HG03108 (cell line): ENCODE data around the gene AHCTF1.
"Not testable (repeated sequence)": the region's sequence is repeated elsewhere in the genome, so short reads cannot be mapped to it uniquely, and the experiment has no call there.

ENCODE experiments used
- ATAC-seq: cut with Tn5 transposase; IDR thresholded peaks from one replicate; pipeline ENCODE4 v1.9.1; 2021; ENCODE audit warnings: moderate library complexity; ENCODE audit not compliant: unreplicated experiment

Gene AHCTF1

GRCh38 chr1:246919902-246920301, 11.8 kb downstream of the AHCTF1 start:
- no peak for ATAC-seq

- not testable (repeated sequence) for ATAC-seq
Measured at GRCh38 chr1:246916026-246916923, 15.5 kb downstream of the AHCTF1 start.

- ATAC-seq = no peak
Measured at GRCh38 chr1:246907472-246907871, 24.3 kb downstream of the AHCTF1 start.

DNA sequence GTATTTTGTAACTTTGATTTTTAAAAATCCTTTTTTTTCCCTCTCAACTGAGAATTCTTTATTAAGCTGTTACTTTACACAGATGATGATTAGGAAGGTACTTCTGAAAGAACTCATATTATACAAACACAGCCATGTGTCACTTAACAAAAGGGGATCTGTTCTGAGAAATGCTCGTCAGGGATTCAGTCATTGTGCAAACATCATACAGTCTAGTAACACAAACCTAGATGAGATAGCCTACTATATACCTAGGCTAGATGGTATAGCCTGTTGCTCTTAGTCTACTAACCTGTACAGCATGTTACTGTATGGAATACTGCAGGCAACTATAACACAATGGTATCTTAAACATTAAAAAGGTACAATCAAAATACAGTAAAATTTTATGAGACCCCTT, 24.9 kb downstream of the AHCTF1 start:
- no peak for ATAC-seq

DNA sequence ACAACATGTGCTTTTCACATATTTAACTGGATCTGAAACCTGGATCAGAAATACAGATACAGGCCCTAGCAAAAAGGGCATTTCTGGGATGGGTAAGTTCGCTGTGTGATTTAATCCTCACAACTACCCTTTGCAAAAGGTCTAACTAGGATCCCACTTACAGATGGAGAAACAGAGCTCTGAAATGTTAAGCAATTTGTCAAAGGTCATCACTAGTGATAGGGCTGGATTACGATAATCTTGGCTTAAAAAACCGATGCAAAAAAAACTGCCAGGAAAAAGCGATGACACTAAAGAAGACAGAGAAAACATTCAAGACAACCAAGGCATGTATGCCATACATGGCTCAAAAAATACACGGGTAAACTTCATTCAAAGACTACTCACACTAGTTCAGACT, 29.9 kb downstream of the AHCTF1 start:
- ATAC-seq = no peak

DNA sequence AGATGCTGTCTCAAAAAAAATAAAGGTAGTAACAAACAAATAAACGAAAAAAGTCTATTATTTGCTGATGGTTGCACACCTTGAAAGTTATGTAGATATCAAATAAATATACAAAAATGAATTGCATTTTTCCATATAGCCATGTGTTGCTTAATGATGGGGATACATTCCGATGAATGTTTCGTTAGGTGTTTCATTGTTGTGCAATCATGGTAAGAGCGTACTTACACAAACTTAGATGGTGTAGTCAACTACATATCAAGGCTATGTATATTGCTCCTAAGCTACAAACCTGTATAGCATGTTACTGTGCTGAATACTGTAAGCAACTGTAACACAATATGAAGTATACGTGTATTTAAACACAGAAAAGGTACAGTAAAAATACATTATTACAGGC, 34.4 kb downstream of the AHCTF1 start:
- no peak for ATAC-seq

GRCh38 chr1:246893191-246893939, 38.4 kb downstream of the AHCTF1 start:
- no peak for ATAC-seq

DNA sequence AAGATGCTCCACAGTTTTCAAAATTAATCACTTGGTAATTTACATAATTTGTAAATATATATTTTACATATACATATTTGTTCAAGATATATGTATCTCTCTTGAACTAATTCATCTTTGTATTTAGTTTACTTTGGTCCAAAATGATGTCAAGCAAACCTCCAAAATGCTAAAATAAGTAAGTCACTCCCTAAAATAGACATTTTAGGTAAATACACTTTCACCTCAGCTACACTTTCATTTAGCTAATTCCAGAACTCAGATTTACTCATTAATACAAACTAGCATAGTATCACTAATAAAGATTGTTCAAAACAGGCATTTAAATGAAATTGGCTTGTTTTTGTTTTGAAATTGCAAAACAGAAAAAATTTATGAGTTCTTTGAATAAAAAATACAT, 40.6 kb downstream of the AHCTF1 start:
- ATAC-seq = no peak

- ATAC-seq = no peak
Measured at GRCh38 chr1:246888522-246888921, 43.2 kb downstream of the AHCTF1 start.

GRCh38 chr1:246885389-246885788, 46.4 kb downstream of the AHCTF1 start:
- not testable (repeated sequence) for ATAC-seq

- ATAC-seq = no peak
Measured at GRCh38 chr1:246878551-246878950, 53.2 kb downstream of the AHCTF1 start.

DNA sequence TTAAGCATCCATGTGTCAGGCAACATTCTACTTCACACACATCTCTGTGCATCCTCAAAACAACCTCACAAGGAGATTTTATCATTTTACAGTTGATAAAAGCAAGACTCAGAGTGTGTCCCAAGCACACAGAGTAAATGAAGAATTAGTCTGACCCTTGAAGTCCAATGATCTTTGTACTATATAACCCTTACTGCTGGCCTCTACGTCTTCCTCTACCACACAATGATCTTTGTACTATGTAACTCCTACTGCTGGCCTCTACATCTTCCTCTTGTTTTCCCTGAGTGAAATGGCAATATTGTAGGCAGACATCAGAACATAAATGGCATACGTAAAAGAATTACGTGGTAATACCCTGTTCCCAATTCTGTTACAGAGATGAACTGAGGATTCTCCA, 55.3 kb downstream of the AHCTF1 start:
- ATAC-seq = no peak

DNA sequence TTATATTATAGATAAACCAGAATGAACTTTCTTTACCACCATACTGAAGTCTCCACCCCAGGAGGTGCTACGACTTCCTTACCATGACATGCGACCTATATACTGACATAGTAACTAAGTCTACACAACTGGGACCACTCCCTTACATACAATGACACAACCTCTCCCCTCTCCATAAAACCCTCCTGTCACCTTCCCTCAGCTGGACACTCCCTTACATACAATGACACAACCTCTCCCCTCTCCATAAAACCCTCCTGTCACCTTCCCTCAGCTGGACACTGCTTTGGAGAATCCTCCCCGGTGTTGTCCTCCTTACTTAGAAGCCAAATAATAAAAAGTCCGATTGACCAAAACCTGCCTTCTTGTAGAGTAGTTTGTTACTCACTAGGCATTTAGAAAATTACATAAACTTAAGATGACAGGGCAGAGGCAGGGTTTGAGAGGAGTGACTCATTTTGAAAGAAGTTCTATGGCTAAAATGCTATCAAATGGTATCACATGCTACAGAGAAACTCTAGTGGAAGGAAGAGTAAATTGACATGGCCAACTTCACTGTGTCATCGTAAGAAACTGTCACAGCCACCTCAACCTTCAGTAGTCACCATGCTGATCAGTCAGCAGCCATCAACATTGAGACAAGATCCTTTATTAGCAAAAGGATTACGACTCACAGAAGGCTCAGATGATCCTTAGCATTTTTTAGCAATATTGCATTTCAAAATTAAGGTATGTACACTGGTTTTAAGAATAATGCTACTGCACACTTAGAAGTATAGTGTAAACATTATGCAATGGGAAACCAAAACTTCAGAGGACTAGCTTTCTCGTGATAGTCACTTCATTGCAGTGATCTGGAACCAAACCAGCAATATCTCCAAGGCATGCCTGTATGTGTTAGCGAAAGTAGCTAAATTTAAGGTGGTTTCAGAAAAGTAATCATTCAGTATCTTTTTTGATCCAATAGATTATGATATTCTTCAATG, 56.4 kb downstream of the AHCTF1 start:
- ATAC-seq = no peak

GRCh38 chr1:246865921-246866320, 65.8 kb downstream of the AHCTF1 start:
- ATAC-seq = no peak

DNA sequence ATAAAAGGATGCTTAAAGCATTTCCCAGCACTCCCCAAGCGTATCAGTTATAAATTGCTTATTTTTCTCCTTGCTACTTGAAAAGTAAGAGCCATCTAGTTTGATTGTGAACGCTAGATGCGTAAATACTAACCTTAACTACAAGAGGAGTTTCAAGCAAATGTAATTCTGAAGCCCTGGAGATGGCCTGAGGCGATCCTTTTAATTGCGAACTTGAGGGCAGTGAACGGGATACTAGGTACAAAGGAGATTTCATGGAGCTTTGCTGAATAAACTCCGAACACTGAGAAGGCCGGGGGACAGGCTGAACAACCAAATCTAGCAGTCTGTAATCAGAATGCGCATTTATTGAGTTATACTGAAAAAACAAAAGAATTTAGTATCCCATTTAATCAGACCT, 68.0 kb downstream of the AHCTF1 start:
- not testable (repeated sequence) for ATAC-seq

- ATAC-seq = no peak
Measured at GRCh38 chr1:246860401-246860800, 71.3 kb downstream of the AHCTF1 start.

- no peak for ATAC-seq
Measured at GRCh38 chr1:246856371-246856770, 75.4 kb downstream of the AHCTF1 start.

DNA sequence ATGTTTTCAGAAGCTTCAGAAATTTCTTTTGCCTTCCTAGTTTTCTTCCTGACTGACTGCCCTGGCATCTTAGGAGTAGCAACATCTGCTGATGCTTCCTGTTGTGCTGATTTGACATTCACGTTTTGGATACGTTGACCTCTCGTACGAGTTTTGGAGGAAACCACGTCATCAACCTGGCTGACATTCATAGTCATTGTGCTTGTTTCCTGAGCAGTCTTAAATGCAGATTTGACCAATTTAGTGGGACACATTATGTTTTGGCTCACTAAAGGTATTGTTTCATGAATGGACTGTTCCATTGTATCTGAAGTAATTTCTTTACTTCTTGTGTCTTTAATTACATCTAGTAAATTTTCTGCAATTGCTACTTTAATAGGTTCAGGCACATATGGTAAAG, 81.1 kb downstream of the AHCTF1 start:
- ATAC-seq = not testable (repeated sequence)

GRCh38 chr1:246843876-246844275, 87.9 kb downstream of the AHCTF1 start:
- ATAC-seq = no peak

DNA sequence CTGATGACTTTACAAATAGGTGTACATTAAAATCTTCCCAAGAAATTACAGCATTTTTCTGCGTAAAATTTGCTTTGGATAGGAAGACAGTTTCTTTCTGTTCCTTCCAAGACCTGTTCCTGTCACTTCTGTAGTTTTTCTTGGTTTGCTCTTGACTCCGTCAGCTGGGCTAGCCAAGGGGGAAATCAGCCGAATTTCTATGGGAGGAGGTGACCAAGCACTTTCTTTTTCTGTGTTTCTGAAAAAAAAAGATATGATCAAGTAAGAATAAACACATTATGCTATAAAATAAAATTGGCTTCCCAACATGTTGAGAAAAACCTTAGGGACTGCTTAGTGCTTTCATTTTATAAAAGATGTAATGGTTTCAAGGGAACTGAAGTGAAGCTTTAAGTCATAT, 91.0 kb downstream of the AHCTF1 start:
- not testable (repeated sequence) for ATAC-seq

GRCh38 chr1:246838118-246838456, 93.7 kb downstream of the AHCTF1 start:
- no peak for ATAC-seq
